Thymus (tissue), 11 donors: Measurements from ENCODE around the gene OPRM1. TPM values are rescaled to one million over a fixed set of nuclear protein-coding genes. Genes with fewer than 3 reads are reported as not detected.

ENCODE experiments used
- DNase-seq, 9 donors: peaks; one replicate each; pipeline ENCODE4 v3.0.0-alpha.2; 2013; ENCODE audit warnings: low spot score in 9 of 9, low read depth in 6 of 9, missing footprints in 1 of 9
- H3K27ac ChIP-seq, 2 donors: one replicate each; pipeline ENCODE4 v1.5.1; 2013; ENCODE audit warnings: control low read depth in 1 of 2, low read depth in 1 of 2, low read length in 1 of 2, mild to moderate bottlenecking in 1 of 2, moderate library complexity in 1 of 2
- H3K27me3 ChIP-seq, 2 donors: one replicate each; pipeline ENCODE4 v1.5.1; 2013; ENCODE audit warnings: low read length in 1 of 2; ENCODE audit not compliant: control insufficient read depth in 2 of 2, insufficient read depth in 1 of 2
- H3K36me3 ChIP-seq, 2 donors: one replicate each; pipeline ENCODE4 v1.5.1; 2013; ENCODE audit warnings: low read length in 1 of 2, mild to moderate bottlenecking in 1 of 2, moderate library complexity in 1 of 2; ENCODE audit not compliant: control insufficient read depth in 2 of 2, insufficient read depth in 2 of 2
- H3K4me1 ChIP-seq, 2 donors: one replicate each; pipeline ENCODE4 v1.5.1; 2013; ENCODE audit warnings: low read length in 2 of 2; ENCODE audit not compliant: control insufficient read depth in 2 of 2, insufficient read depth in 2 of 2
- H3K4me3 ChIP-seq, 2 donors: one replicate each; pipeline ENCODE4 v1.5.1; 2013; ENCODE audit warnings: low read length in 2 of 2, control low read depth in 1 of 2, mild to moderate bottlenecking in 1 of 2
- H3K9me3 ChIP-seq, 2 donors: one replicate each; pipeline ENCODE4 v1.5.1; 2013; ENCODE audit warnings: low read length in 1 of 2, mild to moderate bottlenecking in 1 of 2; ENCODE audit not compliant: control insufficient read depth in 2 of 2, insufficient read depth in 1 of 2
- WGBS: extraction: QIAGEN DNeasy Blood & Tissue Kit; methylation state at CpG from one replicate; pipeline ENCODE4 v1.1.7; 2013; 5-methylcytosine and 5-hydroxymethylcytosine counted together
- polyA plus RNA-seq: library from polyadenylated mRNA; stranded (reverse); fragments of 200-250 nt; gene quantifications from one replicate; pipeline ENCODE4 v1.2.3, GENCODE V29; 2013
- total RNA-seq: library from RNA; stranded (reverse); fragments of 120-200 nt; gene quantifications from one replicate; pipeline ENCODE4 v1.2.4, GENCODE V29; 2013
- donor health status: healthy.

The OPRM1 gene
- total and polyA plus RNA-seq, 2 donors = 0.02 TPM; not detected in 1

DNA sequence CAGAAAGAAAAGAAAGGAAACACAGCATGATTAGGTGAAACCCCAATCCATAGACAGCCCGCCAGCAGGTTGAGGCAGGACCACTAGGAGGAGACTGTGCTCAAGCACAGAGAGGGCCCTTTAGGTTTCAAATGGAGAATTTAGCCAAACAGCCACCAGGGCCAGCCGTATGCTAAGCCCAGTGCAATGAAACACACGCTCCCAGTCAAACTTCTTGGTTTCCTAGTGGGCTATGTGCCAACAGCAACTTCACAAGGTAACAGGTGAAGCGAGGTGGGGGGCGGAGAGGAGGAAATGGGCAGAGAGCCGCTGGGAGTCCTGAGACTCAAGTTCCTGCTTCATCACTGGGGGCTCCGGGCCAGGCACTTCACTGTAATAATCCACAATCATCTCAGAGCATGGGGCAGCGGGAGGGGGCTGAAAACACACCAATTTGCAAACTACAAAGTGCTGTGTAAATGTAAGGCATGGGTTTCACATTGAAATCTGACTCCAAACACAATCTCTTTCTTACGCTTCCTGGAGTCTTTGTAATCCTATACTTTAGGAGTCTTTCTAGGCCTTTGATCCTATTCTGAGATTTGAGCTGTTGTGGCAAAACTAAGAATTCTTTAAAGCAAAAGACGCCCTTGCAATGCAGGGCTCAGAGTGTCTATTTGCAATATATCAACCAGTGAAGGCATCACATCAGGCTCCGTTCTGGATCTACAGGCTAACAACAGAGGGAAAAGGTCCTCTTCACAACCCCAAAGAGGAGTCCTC, 117.3 kb downstream of the OPRM1 start:
- H3K4me3 ChIP-seq = no peak overlapping the region
- peak overlapping the region; percentile 87 to 96 for H3K27ac ChIP-seq

DNA sequence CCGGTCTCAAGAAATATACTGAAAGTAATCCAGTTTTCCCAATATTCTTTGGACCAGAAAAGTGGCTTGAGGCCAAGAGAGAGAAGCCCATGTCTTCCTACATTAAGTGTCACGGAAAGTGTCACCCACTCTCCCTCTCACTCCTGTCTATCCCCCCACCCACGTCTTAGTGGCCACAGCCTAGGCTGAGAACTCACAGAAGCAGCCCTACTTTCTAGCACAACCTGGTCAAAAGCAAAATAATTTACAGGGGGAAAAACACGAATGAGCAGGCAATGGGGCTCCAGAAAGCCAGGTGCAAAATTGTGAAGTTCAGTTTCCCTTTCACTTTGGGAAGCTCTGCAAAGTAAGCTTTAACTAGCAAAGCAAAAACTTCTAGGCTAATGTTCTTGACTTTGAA, 118.0 kb downstream of the OPRM1 start:
- 32% methylated on average over 4 of the region's 4 CpGs for WGBS
- Histone ChIP-seq H3K9me3 (no peaks in the 10 kb centered on the region), H3K36me3 (no peaks in the 10 kb centered on the region), H3K27me3 (no peaks in the 10 kb centered on the region), H3K4me1 (peaks cover 12 to 24% of the 10 kb centered on the region in 2 donors), H3K4me3 (peak overlapping the region; percentile 3 to 18), H3K27ac (peak overlapping the region; percentile 87 to 96)
- DNase-seq = peak; percentile 32 to 83 (median 55)

More for the DNA sequence above, 117.3 kb downstream of the OPRM1 start:
- Histone ChIP-seq H3K4me1 (peaks cover 12 to 24% of the 10 kb centered on the region in 2 donors), H3K27me3 (no peaks in the 10 kb centered on the region), H3K36me3 (no peaks in the 10 kb centered on the region), H3K9me3 (no peaks in the 10 kb centered on the region)
- WGBS = 43% methylated on average over 11 of the region's 11 CpGs
- peak in 8 of 9 donors; percentile 26 to 79 (median 38) for DNase-seq

- Histone ChIP-seq H3K9me3 (no peaks in the 10 kb centered on the region), H3K4me1 (peaks cover 12 to 24% of the 10 kb centered on the region in 2 donors), H3K27me3 (no peaks in the 10 kb centered on the region), H3K36me3 (no peaks in the 10 kb centered on the region), H3K27ac (peak overlapping the region in 1 of 2 donors; percentile 96), H3K4me3 (no peak overlapping the region)
- peak in 1 of 9 donors; percentile 25 for DNase-seq
Measured at GRCh38 chr6:154157706-154158105, 118.7 kb downstream of the OPRM1 start.

DNA sequence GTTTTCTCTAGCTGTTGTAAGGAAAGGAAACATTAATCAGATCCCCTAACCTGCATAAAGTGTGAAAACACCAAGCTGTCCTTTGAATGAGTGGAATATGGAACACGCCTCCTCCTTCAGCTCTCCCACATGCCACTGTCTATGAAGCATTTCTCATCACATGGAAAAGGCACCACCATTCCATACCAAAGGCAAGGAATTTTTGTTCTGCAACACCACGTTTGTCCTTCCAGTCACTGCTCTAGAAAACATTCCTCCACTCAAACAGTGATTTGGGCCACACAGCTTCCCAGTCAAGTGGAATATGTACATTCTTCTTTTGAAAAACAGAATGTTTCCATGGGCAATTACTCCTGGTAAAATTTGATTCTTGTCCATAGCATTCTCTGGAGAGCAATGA, 120.1 kb downstream of the OPRM1 start:
- 94% methylated on average over 2 of the region's 2 CpGs for WGBS
- H3K4me1 ChIP-seq = peaks cover 12 to 24% of the 10 kb centered on the region in 2 donors
- DNase-seq = no peak
- H3K9me3 ChIP-seq = no peaks in the 10 kb centered on the region
- no peaks in the 10 kb centered on the region for H3K27me3 ChIP-seq
- no peaks in the 10 kb centered on the region for H3K36me3 ChIP-seq
- no peak overlapping the region for H3K27ac ChIP-seq
- H3K4me3 ChIP-seq = no peak overlapping the region

- Histone ChIP-seq H3K36me3 (peaks cover 0 to 6% of the 10 kb centered on the region in 2 donors), H3K4me1 (peaks cover 6 to 10% of the 10 kb centered on the region in 2 donors), H3K27ac (no peak overlapping the region), H3K4me3 (no peak overlapping the region), H3K27me3 (no peaks in the 10 kb centered on the region), H3K9me3 (no peaks in the 10 kb centered on the region)
- DNase-seq = no peak
- 85% methylated on average over 3 of the region's 3 CpGs for WGBS
Measured at GRCh38 chr6:154161689-154162088, 122.6 kb downstream of the OPRM1 start.

DNA sequence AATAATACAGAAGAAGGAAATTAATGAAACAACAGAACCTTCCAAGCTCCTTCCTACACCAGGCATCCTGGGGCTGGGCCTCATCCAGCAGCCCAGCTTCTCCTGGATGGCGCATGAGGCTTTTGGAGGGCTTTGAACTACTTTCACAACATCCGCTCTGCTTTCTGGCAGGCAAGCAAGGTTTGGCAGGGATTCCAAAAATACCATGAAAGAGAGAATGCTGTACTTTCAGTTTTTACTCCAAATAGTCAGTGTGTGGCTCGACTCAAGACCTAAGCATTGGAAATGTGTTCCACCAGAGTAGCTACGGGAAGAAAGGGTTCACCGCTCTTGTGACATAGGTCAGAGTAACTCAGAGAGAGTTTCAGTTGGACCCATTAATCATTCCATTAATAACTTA, 125.4 kb downstream of the OPRM1 start:
- Histone ChIP-seq H3K4me3 (no peak overlapping the region), H3K9me3 (no peaks in the 10 kb centered on the region), H3K27me3 (no peaks in the 10 kb centered on the region), H3K36me3 (peaks cover 0 to 12% of the 10 kb centered on the region in 2 donors), H3K4me1 (no peaks in the 10 kb centered on the region), H3K27ac (no peak overlapping the region)
- DNase-seq = peak in 1 of 9 donors; percentile 28
- WGBS = 65% methylated on average over 5 of the region's 5 CpGs

DNA sequence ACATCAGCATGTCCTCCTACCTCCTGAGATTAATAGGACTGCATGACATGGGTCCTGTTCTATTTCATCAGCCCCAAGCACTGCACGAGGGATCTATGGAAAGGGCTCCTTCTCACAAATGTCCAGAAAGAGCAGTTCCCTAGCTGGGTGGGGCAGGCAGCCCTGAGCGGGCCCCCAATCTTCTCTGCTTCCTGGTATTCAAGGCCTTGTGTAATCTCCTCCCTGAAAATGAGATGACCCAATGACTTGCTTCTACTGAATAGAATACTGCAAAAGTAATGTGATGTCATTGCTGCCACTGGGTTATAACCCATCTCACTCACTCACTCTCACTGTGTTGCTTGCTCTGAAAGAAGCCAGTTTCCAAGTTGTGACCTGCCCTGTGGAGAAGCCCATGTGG, 126.4 kb downstream of the OPRM1 start:
- Histone ChIP-seq H3K4me1 (peaks cover 3 to 4% of the 10 kb centered on the region in 2 donors), H3K27ac (no peak overlapping the region), H3K4me3 (no peak overlapping the region), H3K27me3 (no peaks in the 10 kb centered on the region), H3K36me3 (peaks cover 0 to 12% of the 10 kb centered on the region in 2 donors), H3K9me3 (no peaks in the 10 kb centered on the region)
- DNase-seq = no peak
- WGBS = 96% methylated on average over 2 of the region's 2 CpGs

- Histone ChIP-seq H3K4me1 (peaks cover 3 to 4% of the 10 kb centered on the region in 2 donors), H3K27ac (no peak overlapping the region), H3K36me3 (peaks cover 0 to 12% of the 10 kb centered on the region in 2 donors), H3K4me3 (no peak overlapping the region), H3K27me3 (no peaks in the 10 kb centered on the region), H3K9me3 (no peaks in the 10 kb centered on the region)
- no peak for DNase-seq
- 96% methylated on average over 9 of the region's 9 CpGs for WGBS
Measured at GRCh38 chr6:154166140-154166539, 127.1 kb downstream of the OPRM1 start.

DNA sequence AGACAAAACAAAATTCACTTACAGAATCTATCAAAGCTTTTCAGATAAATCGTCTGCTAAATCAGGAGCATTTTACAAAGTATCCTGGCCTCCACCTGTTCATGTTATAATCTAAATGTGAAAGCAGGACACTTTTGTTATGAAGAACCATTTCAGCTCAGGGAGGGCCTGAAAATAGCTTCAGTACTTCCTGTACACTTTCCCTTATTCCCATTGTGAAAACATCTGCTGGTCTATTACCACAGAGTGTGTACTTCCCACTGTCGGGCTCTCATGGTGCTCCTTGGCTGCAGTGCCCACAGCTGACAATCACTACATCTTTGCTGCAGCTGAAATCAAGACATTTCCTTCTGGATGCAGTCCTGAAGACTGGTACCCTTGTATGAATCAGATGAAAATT, 128.1 kb downstream of the OPRM1 start:
- peaks cover 3 to 4% of the 10 kb centered on the region in 2 donors for H3K4me1 ChIP-seq
- no peak overlapping the region for H3K27ac ChIP-seq
- 46% methylated on average over 2 of the region's 2 CpGs for WGBS
- H3K4me3 ChIP-seq = no peak overlapping the region
- no peak for DNase-seq
- H3K27me3 ChIP-seq = no peaks in the 10 kb centered on the region
- H3K36me3 ChIP-seq = peaks cover 0 to 12% of the 10 kb centered on the region in 2 donors
- H3K9me3 ChIP-seq = no peaks in the 10 kb centered on the region
